K562 (cell line): ENCODE measurements around the gene SCG3. TPM values are rescaled to one million over a fixed set of nuclear protein-coding genes. Genes with fewer than 3 reads are reported as not detected.
A peak's percentile ranks its signal among the peaks of the same experiment; 100 is the strongest.

Experiments used
- CHD2 ChIP-seq: IDR thresholded peaks from 2 replicates; pipeline ENCODE4 v1.6.1; 2011; ENCODE audit warnings: low read depth, low read length
- CREM ChIP-seq: IDR thresholded peaks from 2 replicates; pipeline ENCODE4 v1.6.1; 2014; ENCODE audit warnings: antibody characterized with exemption, low read depth
- ESRRA ChIP-seq: fragments of 450-650 bp; IDR thresholded peaks from 2 replicates; pipeline ENCODE4 v1.6.1; 2014; ENCODE audit warnings: low read depth, mild to moderate bottlenecking, moderate library complexity, borderline replicate concordance
- MTA2 ChIP-seq: fragments of 450-650 bp; IDR thresholded peaks from 2 replicates; pipeline ENCODE4 v1.6.1; 2016; ENCODE audit warnings: low read depth
- NCOA4 ChIP-seq: fragments of 450-650 bp; IDR thresholded peaks from 2 replicates; pipeline ENCODE4 v1.6.1; 2018; ENCODE audit warnings: mild to moderate bottlenecking; ENCODE audit not compliant: partially characterized antibody
- SOX6 ChIP-seq: fragments of 450-650 bp; IDR thresholded peaks from 2 replicates; pipeline ENCODE4 v1.6.1; 2014; ENCODE audit warnings: mild to moderate bottlenecking
- SP2 ChIP-seq: IDR thresholded peaks from 2 replicates; pipeline ENCODE4 v1.6.1; 2011; ENCODE audit warnings: mild to moderate bottlenecking, low read depth, low read length, moderate library complexity; ENCODE audit not compliant: poor library complexity, severe bottlenecking; ENCODE audit errors: extremely low read depth
- TAF9B ChIP-seq: fragments of 450-650 bp; IDR thresholded peaks from 2 replicates; pipeline ENCODE4 v1.6.1; 2018; ENCODE audit warnings: mild to moderate bottlenecking; ENCODE audit not compliant: partially characterized antibody
- TAL1 ChIP-seq: fragments of 450-650 bp; IDR thresholded peaks from 2 replicates; pipeline ENCODE4 v1.6.1; 2016; ENCODE audit warnings: mild to moderate bottlenecking
- TEAD4 ChIP-seq, 2 experiments: sonication (generic) in 1 of 2; formaldehyde crosslinking in 1 of 2; IDR thresholded peaks; 2 replicates each; pipeline versions ENCODE4 v1.6.1 to v1.8.0; 2012 to 2022; ENCODE audit warnings: borderline replicate concordance in 1 of 2, inconsistent platforms in 1 of 2, low read length in 1 of 2, mild to moderate bottlenecking in 1 of 2, missing genetic modification reagents in 1 of 2
- THRAP3 ChIP-seq: fragments of 450-650 bp; IDR thresholded peaks from 2 replicates; pipeline ENCODE4 v1.6.1; 2016; ENCODE audit warnings: mild to moderate bottlenecking, inconsistent platforms, borderline replicate concordance
- ZNF3 ChIP-seq: fragments of 250-450 bp; sonication (Bioruptor Pico); IDR thresholded peaks from 2 replicates; pipeline ENCODE4 v1.5.0; 2021; ENCODE audit warnings: mild to moderate bottlenecking, moderate library complexity
- polyA plus RNA-seq, 8 experiments: library from polyadenylated mRNA; depleted of rRNA in 4 of 8; stranded (reverse) in 5 of 8; unstranded in 3 of 8; fragments of >200 nt; fragmentation: Nextera tagmentation in 2 of 8; fragmentation: Illumina TruSeq in 1 of 8; extraction: Ambion mirVana in 2 of 8; extraction: Trizol in 1 of 8; gene quantifications; 2 replicates each; pipeline versions ENCODE4 v1.2.1 to v1.2.3, GENCODE V29; 2011 to 2014; ENCODE audit warnings: inconsistent platforms in 1 of 8, missing spikeins in 1 of 8
- total RNA-seq, 7 experiments: library from RNA; depleted of rRNA in 6 of 7; stranded (reverse); fragments of >200 nt in 6 of 7; fragmentation: Illumina TruSeq in 2 of 7; extraction: Trizol in 2 of 7; gene quantifications; 2 replicates each; pipeline versions ENCODE4 v1.2.1 to v1.2.3, GENCODE V29; 2011 to 2021; ENCODE audit warnings: low replicate concordance in 1 of 7
- TF ChIP-seq, protein P1 (sequence below): fragments of 450-650 bp; conservative IDR thresholded peaks from 2 replicates; pipeline ENCODE4 v1.6.1; 2016; ENCODE audit warnings: missing genetic modification characterization, low read depth, mild to moderate bottlenecking, missing compliant biosample characterization, moderate library complexity
- TF ChIP-seq, protein P2 (sequence below): fragments of 250-450 bp; sonication (Bioruptor Pico); IDR thresholded peaks from 2 replicates; pipeline ENCODE4 v1.5.0; 2020; ENCODE audit warnings: mild to moderate bottlenecking, borderline replicate concordance

The SCG3 gene
- total and polyA plus RNA-seq, 9 of the 15 experiments (the other 6 are each of a cell fraction or from before 2014, with no cell fraction given) = 13.0 to 43.8 (median 21.0) TPM

GRCh38 chr15:51692154-51692553 is 10.9 kb downstream of the SCG3 start (continued):
- TF ChIP-seq, protein P1, sequence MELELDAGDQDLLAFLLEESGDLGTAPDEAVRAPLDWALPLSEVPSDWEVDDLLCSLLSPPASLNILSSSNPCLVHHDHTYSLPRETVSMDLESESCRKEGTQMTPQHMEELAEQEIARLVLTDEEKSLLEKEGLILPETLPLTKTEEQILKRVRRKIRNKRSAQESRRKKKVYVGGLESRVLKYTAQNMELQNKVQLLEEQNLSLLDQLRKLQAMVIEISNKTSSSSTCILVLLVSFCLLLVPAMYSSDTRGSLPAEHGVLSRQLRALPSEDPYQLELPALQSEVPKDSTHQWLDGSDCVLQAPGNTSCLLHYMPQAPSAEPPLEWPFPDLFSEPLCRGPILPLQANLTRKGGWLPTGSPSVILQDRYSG (tag) = no peak
- no peak for TF ChIP-seq MTA2
- TF ChIP-seq ZNF3 (CRISPR knock-in tag) = no peak
- TF ChIP-seq, protein P2, sequence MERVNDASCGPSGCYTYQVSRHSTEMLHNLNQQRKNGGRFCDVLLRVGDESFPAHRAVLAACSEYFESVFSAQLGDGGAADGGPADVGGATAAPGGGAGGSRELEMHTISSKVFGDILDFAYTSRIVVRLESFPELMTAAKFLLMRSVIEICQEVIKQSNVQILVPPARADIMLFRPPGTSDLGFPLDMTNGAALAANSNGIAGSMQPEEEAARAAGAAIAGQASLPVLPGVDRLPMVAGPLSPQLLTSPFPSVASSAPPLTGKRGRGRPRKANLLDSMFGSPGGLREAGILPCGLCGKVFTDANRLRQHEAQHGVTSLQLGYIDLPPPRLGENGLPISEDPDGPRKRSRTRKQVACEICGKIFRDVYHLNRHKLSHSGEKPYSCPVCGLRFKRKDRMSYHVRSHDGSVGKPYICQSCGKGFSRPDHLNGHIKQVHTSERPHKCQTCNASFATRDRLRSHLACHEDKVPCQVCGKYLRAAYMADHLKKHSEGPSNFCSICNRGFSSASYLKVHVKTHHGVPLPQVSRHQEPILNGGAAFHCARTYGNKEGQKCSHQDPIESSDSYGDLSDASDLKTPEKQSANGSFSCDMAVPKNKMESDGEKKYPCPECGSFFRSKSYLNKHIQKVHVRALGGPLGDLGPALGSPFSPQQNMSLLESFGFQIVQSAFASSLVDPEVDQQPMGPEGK = no peak
- TF ChIP-seq TAF9B = no peak
- no peak for TF ChIP-seq NCOA4
- 0 out of 2 replicates have a peak, but pooled peaks have one; percentile 22 for TF ChIP-seq ESRRA
- TF ChIP-seq THRAP3 = no peak
- peak; percentile 22; the same call in 1 of the 2 replicates for TF ChIP-seq SOX6
- TF ChIP-seq TEAD4 (IDR thresholded peaks at IDR 0.05; ENCODE audit: low read length) = no peak; the same call in 1 of the 2 replicates
- TF ChIP-seq TEAD4 (CRISPR knock-in tag; IDR thresholded peaks at IDR 0.05; ENCODE audit: borderline replicate concordance) = no peak
- TF ChIP-seq CREM = no peak
- no peak for TF ChIP-seq SP2
- TF ChIP-seq TAL1 = no peak
- TF ChIP-seq CHD2 = no peak
